Activated naive CD4-positive, alpha-beta T cell treated with anti-CD3 and anti-CD28 coated beads for 36 hours (primary cell): ENCODE data around the gene CDT1. TPM values are rescaled to one million over a fixed set of nuclear protein-coding genes. Genes with fewer than 3 reads are reported as not detected.

Source experiments
- CTCF ChIA-PET: fragments of 350-600 bp; sonication (Branson Sonifier 250); formaldehyde crosslinking; loops from one replicate; lab custom pipeline; 2021; ENCODE audit warnings: antibody characterized with exemption; lab: Charles Lee
- DNase-seq: peaks from one replicate; pipeline ENCODE4 v3.0.0-alpha.2; 2020
- H3K27ac Mint-ChIP-seq: one replicate; pipeline ENCODE4 v1.8.0; 2021; ENCODE audit warnings: mild to moderate bottlenecking, mixed read lengths
- H3K27me3 Mint-ChIP-seq: one replicate; pipeline ENCODE4 v1.8.0; 2021; ENCODE audit warnings: low read depth, mixed read lengths
- H3K36me3 Mint-ChIP-seq: one replicate; pipeline ENCODE4 v1.8.0; 2021; ENCODE audit warnings: low read depth, mixed read lengths
- H3K4me1 Mint-ChIP-seq: one replicate; pipeline ENCODE4 v1.8.0; 2021; ENCODE audit warnings: low read depth, mixed read lengths
- H3K4me3 Mint-ChIP-seq: one replicate; pipeline ENCODE4 v1.8.0; 2021; ENCODE audit warnings: mild to moderate bottlenecking, moderate library complexity, mixed read lengths
- H3K9me3 Mint-ChIP-seq: one replicate; pipeline ENCODE4 v1.8.0; 2021; ENCODE audit warnings: mixed read lengths
- intact Hi-C: fragments of 100-400 bp; cut with micrococcal nuclease; formaldehyde crosslinking; loops from one replicate; pipeline ENCODE4 v1.15.1; 2023
- total RNA-seq, 2 experiments: library from RNA; stranded (reverse); gene quantifications; one replicate each; pipeline ENCODE4 v1.2.3, GENCODE V29; 2021

Gene CDT1
- total RNA-seq, 2 experiments from 2014 or later, result 223 to 231 TPM

GRCh38 chr16:88830258-88830657, 26.7 kb downstream of the CDT1 start:
- CTCF ChIA-PET, result no interaction called here
- H3K9me3 Mint-ChIP-seq, result no peaks in the 10 kb centered on the region
- no peaks in the 10 kb centered on the region for H3K4me1 Mint-ChIP-seq
- no peak overlapping the region for H3K4me3 Mint-ChIP-seq
- no peak for DNase-seq
- intact Hi-C loops, result no loop called here
- no peaks in the 10 kb centered on the region for H3K36me3 Mint-ChIP-seq
- no peaks in the 10 kb centered on the region for H3K27me3 Mint-ChIP-seq
- no peak overlapping the region for H3K27ac Mint-ChIP-seq

DNA sequence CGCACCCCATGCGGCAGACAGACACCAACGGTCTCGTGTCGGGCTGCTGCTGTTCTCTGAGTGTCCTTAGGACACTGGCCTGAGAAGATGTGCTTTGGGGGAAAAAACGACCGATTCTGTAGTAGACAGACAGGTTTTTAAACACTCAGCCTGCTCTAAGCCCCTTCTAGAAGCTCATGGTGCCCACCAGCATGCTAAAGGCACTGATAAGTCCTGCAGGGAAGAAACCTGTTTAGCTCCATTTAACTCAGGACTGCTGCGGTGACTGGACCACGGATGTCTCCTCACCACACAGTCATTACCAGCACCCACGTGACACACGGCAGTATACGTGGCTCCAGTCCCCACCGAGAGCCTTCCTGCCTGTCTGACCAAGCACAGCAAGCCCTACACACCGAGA, 27.2 kb downstream of the CDT1 start:
- CTCF ChIA-PET, result interaction anchor here (0.5 kb wide), 1 partner anchor 172 kb away, joined by 4 read pairs; no protein-coding TSS in a partner anchor
- Mint-ChIP-seq H3K9me3 (no peaks in the 10 kb centered on the region), H3K4me1 (no peaks in the 10 kb centered on the region), H3K36me3 (no peaks in the 10 kb centered on the region), H3K27me3 (no peaks in the 10 kb centered on the region), H3K27ac (no peak overlapping the region), H3K4me3 (no peak overlapping the region)
- intact Hi-C loops, result no loop called here
- no peak for DNase-seq

DNA sequence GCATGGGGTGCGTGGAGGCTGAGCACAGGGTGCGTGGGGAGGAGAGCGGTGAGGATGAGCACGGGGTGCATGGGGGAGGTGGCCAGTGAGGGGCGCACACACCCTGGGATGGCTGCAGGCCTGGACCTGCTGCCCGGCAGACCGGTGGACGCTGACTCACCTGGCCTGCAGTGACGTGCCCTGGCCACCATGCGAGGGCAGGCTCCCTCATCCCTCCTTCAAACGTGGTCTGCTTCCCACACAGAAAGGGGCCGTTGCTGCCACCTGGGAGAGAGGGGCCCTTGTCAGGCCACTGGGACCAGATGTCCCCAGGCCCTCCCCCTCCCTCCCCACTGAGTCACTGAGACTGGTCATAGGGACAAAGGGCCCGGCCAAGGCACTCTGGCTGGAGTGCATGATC, 28.2 kb downstream of the CDT1 start:
- no peak overlapping the region for H3K27ac Mint-ChIP-seq
- H3K36me3 Mint-ChIP-seq, result no peaks in the 10 kb centered on the region
- H3K27me3 Mint-ChIP-seq, result no peaks in the 10 kb centered on the region
- no peaks in the 10 kb centered on the region for H3K9me3 Mint-ChIP-seq
- CTCF ChIA-PET, result no interaction called here
- intact Hi-C loops, result no loop called here
- no peak overlapping the region for H3K4me3 Mint-ChIP-seq
- no peak for DNase-seq
- H3K4me1 Mint-ChIP-seq, result no peaks in the 10 kb centered on the region

DNA sequence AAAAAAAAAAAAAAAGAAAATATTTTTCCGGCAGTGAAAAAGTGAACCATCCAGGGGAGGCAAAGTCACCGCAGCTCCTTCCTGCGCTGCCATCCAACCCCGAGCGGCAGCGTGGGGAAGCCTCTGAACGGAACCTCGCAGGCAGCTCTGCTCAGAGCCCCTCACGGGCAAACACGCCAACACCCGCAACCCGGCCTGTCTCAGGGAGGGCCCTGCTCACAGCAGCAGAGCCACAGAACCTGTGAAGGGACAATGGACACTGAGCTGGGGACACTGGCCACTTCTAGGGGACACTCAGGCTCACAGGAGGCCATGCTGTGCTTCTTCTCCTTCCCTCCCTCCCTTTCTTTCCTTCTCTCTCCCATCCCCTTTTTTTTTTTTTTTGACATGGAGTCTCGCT, 29.5 kb downstream of the CDT1 start:
- no peak overlapping the region for H3K27ac Mint-ChIP-seq
- DNase-seq, result no peak
- H3K36me3 Mint-ChIP-seq, result no peaks in the 10 kb centered on the region
- no peaks in the 10 kb centered on the region for H3K4me1 Mint-ChIP-seq
- CTCF ChIA-PET, result interaction anchor here (0.6 kb wide), 1 partner anchor 372 kb away, joined by 3 read pairs; no protein-coding TSS in a partner anchor
- no peaks in the 10 kb centered on the region for H3K9me3 Mint-ChIP-seq
- H3K27me3 Mint-ChIP-seq, result no peaks in the 10 kb centered on the region
- intact Hi-C loops, result no loop called here
- H3K4me3 Mint-ChIP-seq, result no peak overlapping the region

GRCh38 chr16:88834670-88835069, 31.1 kb downstream of the CDT1 start:
- intact Hi-C loops, result no loop called here
- Mint-ChIP-seq H3K27ac (no peak overlapping the region), H3K4me3 (no peak overlapping the region), H3K27me3 (no peaks in the 10 kb centered on the region), H3K4me1 (no peaks in the 10 kb centered on the region), H3K9me3 (no peaks in the 10 kb centered on the region), H3K36me3 (no peaks in the 10 kb centered on the region)
- CTCF ChIA-PET, result no interaction called here
- DNase-seq, result no peak

- H3K27me3 Mint-ChIP-seq, result no peaks in the 10 kb centered on the region
- CTCF ChIA-PET, result no interaction called here
- no peak overlapping the region for H3K4me3 Mint-ChIP-seq
- H3K36me3 Mint-ChIP-seq, result no peaks in the 10 kb centered on the region
- DNase-seq, result no peak
- H3K9me3 Mint-ChIP-seq, result no peaks in the 10 kb centered on the region
- no peak overlapping the region for H3K27ac Mint-ChIP-seq
- no peaks in the 10 kb centered on the region for H3K4me1 Mint-ChIP-seq
- intact Hi-C loops, result no loop called here
These were observed 31.8 kb downstream of the CDT1 start for GRCh38 chr16:88835383-88835782.

GRCh38 chr16:88835818-88836217, 32.2 kb downstream of the CDT1 start:
- Mint-ChIP-seq H3K27me3 (no peaks in the 10 kb centered on the region), H3K36me3 (no peaks in the 10 kb centered on the region), H3K9me3 (no peaks in the 10 kb centered on the region), H3K4me1 (no peaks in the 10 kb centered on the region), H3K4me3 (no peak overlapping the region), H3K27ac (no peak overlapping the region)
- no peak for DNase-seq
- CTCF ChIA-PET, result no interaction called here
- intact Hi-C loops, result no loop called here

GRCh38 chr16:88836791-88837190, 33.2 kb downstream of the CDT1 start:
- no peaks in the 10 kb centered on the region for H3K4me1 Mint-ChIP-seq
- H3K27ac Mint-ChIP-seq, result no peak overlapping the region
- intact Hi-C loops, result no loop called here
- DNase-seq, result no peak
- H3K4me3 Mint-ChIP-seq, result no peak overlapping the region
- H3K27me3 Mint-ChIP-seq, result no peaks in the 10 kb centered on the region
- no peaks in the 10 kb centered on the region for H3K36me3 Mint-ChIP-seq
- CTCF ChIA-PET, result no interaction called here
- H3K9me3 Mint-ChIP-seq, result no peaks in the 10 kb centered on the region

DNA sequence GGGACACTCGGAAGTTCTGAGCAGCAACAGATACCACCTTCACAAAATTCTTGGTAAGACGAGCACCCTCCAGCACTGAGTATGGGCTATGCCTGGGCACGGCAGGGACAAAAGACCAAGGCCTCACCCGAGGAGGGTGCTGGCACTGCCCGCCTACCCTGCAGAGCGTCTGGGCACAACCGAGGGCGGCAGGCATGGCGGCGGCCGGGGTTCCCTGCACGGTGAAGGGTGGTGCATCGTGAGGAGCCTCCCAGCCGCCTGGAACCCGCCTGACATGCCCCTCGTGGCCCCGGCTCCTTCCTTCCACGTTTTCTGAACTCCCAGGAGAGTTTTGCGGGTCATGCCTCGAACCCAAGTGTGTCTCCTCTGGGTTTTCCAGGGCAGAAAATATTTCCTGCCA, 34.2 kb downstream of the CDT1 start:
- DNase-seq, result no peak
- CTCF ChIA-PET, result no interaction called here
- Mint-ChIP-seq H3K27ac (no peak overlapping the region), H3K4me1 (no peaks in the 10 kb centered on the region), H3K4me3 (no peak overlapping the region), H3K27me3 (no peaks in the 10 kb centered on the region), H3K9me3 (no peaks in the 10 kb centered on the region), H3K36me3 (no peaks in the 10 kb centered on the region)
- intact Hi-C loops, result no loop called here

GRCh38 chr16:88838566-88838965, 35.0 kb downstream of the CDT1 start:
- H3K4me3 Mint-ChIP-seq, result no peak overlapping the region
- H3K27me3 Mint-ChIP-seq, result no peaks in the 10 kb centered on the region
- no peaks in the 10 kb centered on the region for H3K4me1 Mint-ChIP-seq
- no peak overlapping the region for H3K27ac Mint-ChIP-seq
- CTCF ChIA-PET, result no interaction called here
- intact Hi-C loops, result no loop called here
- no peak for DNase-seq
- H3K36me3 Mint-ChIP-seq, result no peaks in the 10 kb centered on the region
- no peaks in the 10 kb centered on the region for H3K9me3 Mint-ChIP-seq

GRCh38 chr16:88839026-88839529, 35.5 kb downstream of the CDT1 start:
- no peak overlapping the region for H3K4me3 Mint-ChIP-seq
- CTCF ChIA-PET, result no interaction called here
- no peaks in the 10 kb centered on the region for H3K9me3 Mint-ChIP-seq
- intact Hi-C loops, result no loop called here
- no peak overlapping the region for H3K27ac Mint-ChIP-seq
- DNase-seq, result no peak
- H3K36me3 Mint-ChIP-seq, result no peaks in the 10 kb centered on the region
- H3K27me3 Mint-ChIP-seq, result no peaks in the 10 kb centered on the region
- H3K4me1 Mint-ChIP-seq, result no peaks in the 10 kb centered on the region

- CTCF ChIA-PET, result no interaction called here
- H3K27me3 Mint-ChIP-seq, result no peaks in the 10 kb centered on the region
- DNase-seq, result no peak
- no peaks in the 10 kb centered on the region for H3K4me1 Mint-ChIP-seq
- H3K36me3 Mint-ChIP-seq, result no peaks in the 10 kb centered on the region
- H3K4me3 Mint-ChIP-seq, result no peak overlapping the region
- no peaks in the 10 kb centered on the region for H3K9me3 Mint-ChIP-seq
- intact Hi-C loops, result no loop called here
- no peak overlapping the region for H3K27ac Mint-ChIP-seq
These were observed 36.4 kb downstream of the CDT1 start for GRCh38 chr16:88839745-88840599.

DNA sequence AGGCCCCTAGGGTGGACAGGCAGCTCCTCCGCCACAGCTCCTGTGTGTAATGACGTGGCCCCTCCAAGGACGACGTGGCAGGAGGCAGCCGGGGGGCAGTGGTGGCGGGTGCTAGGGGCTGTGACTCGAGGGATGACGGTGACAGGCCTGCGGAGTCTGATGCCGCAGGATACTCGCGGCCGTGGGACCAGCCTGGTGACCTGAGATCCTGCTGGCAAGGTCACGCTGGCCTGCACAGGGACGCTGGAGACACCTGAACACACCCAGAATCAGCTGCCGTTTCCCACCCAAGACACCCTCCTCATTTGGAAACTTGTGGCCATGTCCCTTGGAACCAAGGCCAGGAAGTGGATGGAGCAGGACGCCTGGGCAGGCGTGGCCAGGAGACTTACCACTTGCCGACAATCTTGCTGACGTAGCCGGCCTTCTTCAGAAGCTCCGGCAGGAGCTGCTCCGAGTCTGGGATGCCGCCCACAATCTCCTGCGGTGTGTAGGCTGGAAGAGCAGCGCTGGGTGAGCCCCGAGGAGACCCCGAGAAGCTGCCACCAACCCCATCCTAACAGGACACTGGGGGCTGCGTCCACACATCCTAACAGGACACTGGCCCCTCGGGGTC, 37.1 kb downstream of the CDT1 start:
- intact Hi-C loops, result no loop called here
- H3K9me3 Mint-ChIP-seq, result no peaks in the 10 kb centered on the region
- H3K4me1 Mint-ChIP-seq, result no peaks in the 10 kb centered on the region
- no peak overlapping the region for H3K27ac Mint-ChIP-seq
- no peak for DNase-seq
- no peaks in the 10 kb centered on the region for H3K36me3 Mint-ChIP-seq
- CTCF ChIA-PET, result no interaction called here
- no peaks in the 10 kb centered on the region for H3K27me3 Mint-ChIP-seq
- no peak overlapping the region for H3K4me3 Mint-ChIP-seq
